GM10248 (cell line): ENCODE data around the gene IFNL4.

Experiments used
- CTCF ChIA-PET: fragments of 300-600 bp; sonication (Branson Sonifier 250); formaldehyde crosslinking; extraction: SDS; loops from one replicate; lab custom pipeline; 2021; ENCODE audit warnings: antibody characterized with exemption; lab: Yijun Ruan, JAX
- POLR2A ChIA-PET: fragments of 350-650 bp; sonication (Branson Sonifier 250); formaldehyde crosslinking; extraction: SDS; loops from one replicate; lab custom pipeline; 2020; ENCODE audit warnings: antibody characterized with exemption; lab: Yijun Ruan, JAX
- DNase-seq: peaks from one replicate; pipeline ENCODE4 v3.0.0; 2012; ENCODE audit errors: extremely low spot score
- CTCF ChIP-seq: IDR thresholded peaks from 2 replicates; pipeline ENCODE4 v1.5.1; 2012; ENCODE audit warnings: mild to moderate bottlenecking, low read depth; ENCODE audit errors: extremely low read depth, missing control alignments, control extremely low read depth

Gene IFNL4

GRCh38 chr19:39254531-39255345 is 6.1 kb upstream of the IFNL4 start:
- ChIA-PET POLR2A (no interaction called here), CTCF (interaction anchor here (1.0 to 1.5 kb wide), 2 partner anchors 10 to 203 kb away, joined by 3 to 4 read pairs; partner anchors contain the start of gene IFNL3)
- DNase-seq = no peak
- no peak for TF ChIP-seq CTCF

- TF ChIP-seq CTCF = no peak
- DNase-seq = no peak
- POLR2A ChIA-PET = no interaction called here
- CTCF ChIA-PET = interaction anchor here (0.9 kb wide), 1 partner anchor 38 kb away, joined by 3 read pairs; no protein-coding TSS in a partner anchor
Measured at GRCh38 chr19:39253374-39254149, 4.9 kb upstream of the IFNL4 start.

GRCh38 chr19:39252458-39252857 is 3.8 kb upstream of the IFNL4 start:
- CTCF ChIA-PET = interaction anchor here (0.9 kb wide), 1 partner anchor 37 kb away, joined by 3 read pairs; no protein-coding TSS in a partner anchor
- no peak for TF ChIP-seq CTCF
- no peak for DNase-seq
- POLR2A ChIA-PET = no interaction called here

- no peak for TF ChIP-seq CTCF
- CTCF ChIA-PET = no interaction called here
- POLR2A ChIA-PET = no interaction called here
- DNase-seq = no peak
Measured at GRCh38 chr19:39251846-39252245, 3.2 kb upstream of the IFNL4 start.

- DNase-seq = no peak
- TF ChIP-seq CTCF = no peak
- ChIA-PET POLR2A (no interaction called here), CTCF (no interaction called here)
Measured at GRCh38 chr19:39251081-39251480, 2.4 kb upstream of the IFNL4 start.
